Activated naive CD4-positive, alpha-beta T cell treated with anti-CD3 and anti-CD28 coated beads, Interleukin-2, amount 10 ng/mL, durations not matched to agents 7 days and 5 days (primary cell): Measurements from ENCODE around the gene ELMO1.
A peak's percentile ranks its signal among the peaks of the same experiment; 100 is the strongest.

Source experiments
- CTCF ChIA-PET: fragments of 350-600 bp; sonication (Branson Sonifier 250); formaldehyde crosslinking; loops from one replicate; lab custom pipeline; 2021; ENCODE audit warnings: antibody characterized with exemption; lab: Charles Lee
- DNase-seq: peaks from one replicate; pipeline ENCODE4 v3.0.0-alpha.2; 2020
- H3K27ac Mint-ChIP-seq: one replicate; pipeline ENCODE4 v1.8.0; 2021; ENCODE audit warnings: mild to moderate bottlenecking, moderate library complexity, mixed read lengths
- H3K27me3 Mint-ChIP-seq: one replicate; pipeline ENCODE4 v1.8.0; 2021; ENCODE audit warnings: mild to moderate bottlenecking, mixed read lengths
- H3K36me3 Mint-ChIP-seq: one replicate; pipeline ENCODE4 v1.8.0; 2021; ENCODE audit warnings: mixed read lengths
- H3K4me1 Mint-ChIP-seq: one replicate; pipeline ENCODE4 v1.8.0; 2021; ENCODE audit warnings: mixed read lengths
- H3K4me3 Mint-ChIP-seq: one replicate; pipeline ENCODE4 v1.8.0; 2021; ENCODE audit warnings: mild to moderate bottlenecking, moderate library complexity, mixed read lengths
- H3K9me3 Mint-ChIP-seq: one replicate; pipeline ENCODE4 v1.8.0; 2021; ENCODE audit warnings: mixed read lengths

The ELMO1 gene

GRCh38 chr7:37320140-37320847 is 128.4 kb downstream of the ELMO1 start:
- CTCF ChIA-PET, result no interaction called here
- Mint-ChIP-seq H3K4me1 (peaks cover 15% of the 10 kb centered on the region), H3K27me3 (no peaks in the 10 kb centered on the region), H3K27ac (no peak overlapping the region), H3K9me3 (no peaks in the 10 kb centered on the region), H3K4me3 (no peak overlapping the region), H3K36me3 (peaks cover 33% of the 10 kb centered on the region)
- no peak for DNase-seq

- H3K27me3 Mint-ChIP-seq, result no peaks in the 10 kb centered on the region
- H3K27ac Mint-ChIP-seq, result no peak overlapping the region
- H3K9me3 Mint-ChIP-seq, result no peaks in the 10 kb centered on the region
- CTCF ChIA-PET, result no interaction called here
- no peak for DNase-seq
- H3K36me3 Mint-ChIP-seq, result peaks cover 41% of the 10 kb centered on the region
- H3K4me3 Mint-ChIP-seq, result no peak overlapping the region
- H3K4me1 Mint-ChIP-seq, result peaks cover 24% of the 10 kb centered on the region
Observed at GRCh38 chr7:37318541-37318940, 130.1 kb downstream of the ELMO1 start.

GRCh38 chr7:37315772-37316715 is 132.6 kb downstream of the ELMO1 start:
- CTCF ChIA-PET, result interaction anchor here (0.5 to 1.2 kb wide), 3 partner anchors 28 to 637 kb away, joined by 3 to 4 read pairs (median 3); no protein-coding TSS in a partner anchor
- Mint-ChIP-seq H3K27me3 (no peaks in the 10 kb centered on the region), H3K4me1 (peaks cover 45% of the 10 kb centered on the region), H3K27ac (no peak overlapping the region), H3K4me3 (no peak overlapping the region), H3K36me3 (peaks cover 49% of the 10 kb centered on the region), H3K9me3 (no peaks in the 10 kb centered on the region)
- no peak for DNase-seq

GRCh38 chr7:37312608-37313007 is 136.1 kb downstream of the ELMO1 start:
- Mint-ChIP-seq H3K27me3 (no peaks in the 10 kb centered on the region), H3K36me3 (peaks cover 77% of the 10 kb centered on the region), H3K27ac (peak overlapping the region; percentile 44), H3K4me1 (peaks cover 71% of the 10 kb centered on the region), H3K9me3 (peaks cover 9% of the 10 kb centered on the region), H3K4me3 (no peak overlapping the region)
- DNase-seq, result no peak
- CTCF ChIA-PET, result interaction anchor here (1.0 kb wide), 1 partner anchor 183 kb away, joined by 3 read pairs; no protein-coding TSS in a partner anchor

- peak overlapping the region; percentile 89 for H3K27ac Mint-ChIP-seq
- H3K9me3 Mint-ChIP-seq, result peaks cover 14% of the 10 kb centered on the region
- DNase-seq, result no peak
- peaks cover 66% of the 10 kb centered on the region for H3K4me1 Mint-ChIP-seq
- CTCF ChIA-PET, result interaction anchor here (1.1 kb wide), 1 partner anchor 110 kb away, joined by 3 read pairs; no protein-coding TSS in a partner anchor
- H3K36me3 Mint-ChIP-seq, result peaks cover 78% of the 10 kb centered on the region
- H3K4me3 Mint-ChIP-seq, result no peak overlapping the region
- no peaks in the 10 kb centered on the region for H3K27me3 Mint-ChIP-seq
Observed at GRCh38 chr7:37311355-37311754, 137.3 kb downstream of the ELMO1 start.

- Mint-ChIP-seq H3K36me3 (peaks cover 81% of the 10 kb centered on the region), H3K27me3 (no peaks in the 10 kb centered on the region), H3K27ac (peak overlapping the region; percentile 89), H3K9me3 (peaks cover 14% of the 10 kb centered on the region), H3K4me1 (peaks cover 58% of the 10 kb centered on the region), H3K4me3 (peak overlapping the region; percentile 48)
- DNase-seq, result no peak
- CTCF ChIA-PET, result interaction anchor here (1.1 kb wide), 1 partner anchor 109 kb away, joined by 3 read pairs; no protein-coding TSS in a partner anchor
Observed at GRCh38 chr7:37310327-37311080, 138.2 kb downstream of the ELMO1 start.

- Mint-ChIP-seq H3K27me3 (no peaks in the 10 kb centered on the region), H3K9me3 (peaks cover 14% of the 10 kb centered on the region), H3K4me1 (peaks cover 51% of the 10 kb centered on the region), H3K27ac (peak overlapping the region; percentile 89), H3K4me3 (no peak overlapping the region), H3K36me3 (peaks cover 82% of the 10 kb centered on the region)
- CTCF ChIA-PET, result interaction anchor here (1.2 kb wide), 1 partner anchor 24 kb away, joined by 7 read pairs; no protein-coding TSS in a partner anchor
- no peak for DNase-seq
Observed at GRCh38 chr7:37309493-37309892, 139.2 kb downstream of the ELMO1 start.

GRCh38 chr7:37304921-37305320 is 143.7 kb downstream of the ELMO1 start:
- no peak overlapping the region for H3K4me3 Mint-ChIP-seq
- peaks cover 87% of the 10 kb centered on the region for H3K36me3 Mint-ChIP-seq
- peaks cover 14% of the 10 kb centered on the region for H3K4me1 Mint-ChIP-seq
- DNase-seq, result no peak
- H3K27ac Mint-ChIP-seq, result no peak overlapping the region
- H3K27me3 Mint-ChIP-seq, result no peaks in the 10 kb centered on the region
- CTCF ChIA-PET, result no interaction called here
- H3K9me3 Mint-ChIP-seq, result peaks cover 14% of the 10 kb centered on the region

- Mint-ChIP-seq H3K27me3 (no peaks in the 10 kb centered on the region), H3K9me3 (no peaks in the 10 kb centered on the region), H3K4me3 (no peak overlapping the region), H3K4me1 (no peaks in the 10 kb centered on the region), H3K36me3 (peaks cover 34% of the 10 kb centered on the region), H3K27ac (no peak overlapping the region)
- CTCF ChIA-PET, result interaction anchor here (1.2 kb wide), 1 partner anchor 13 kb away, joined by 3 read pairs; no protein-coding TSS in a partner anchor
- no peak for DNase-seq
Observed at GRCh38 chr7:37297546-37297945, 151.1 kb downstream of the ELMO1 start.

GRCh38 chr7:37295401-37295800 is 153.3 kb downstream of the ELMO1 start:
- Mint-ChIP-seq H3K27ac (no peak overlapping the region), H3K4me3 (no peak overlapping the region), H3K36me3 (peaks cover 19% of the 10 kb centered on the region), H3K9me3 (no peaks in the 10 kb centered on the region), H3K4me1 (peaks cover 2% of the 10 kb centered on the region), H3K27me3 (no peaks in the 10 kb centered on the region)
- CTCF ChIA-PET, result interaction anchor here (0.6 to 2.2 kb wide), 4 partner anchors 10 to 201 kb away, joined by 3 to 7 read pairs (median 3); no protein-coding TSS in a partner anchor
- no peak for DNase-seq

- no peak overlapping the region for H3K27ac Mint-ChIP-seq
- no peaks in the 10 kb centered on the region for H3K9me3 Mint-ChIP-seq
- H3K27me3 Mint-ChIP-seq, result no peaks in the 10 kb centered on the region
- no peak overlapping the region for H3K4me3 Mint-ChIP-seq
- CTCF ChIA-PET, result interaction anchor here (0.7 kb wide), 1 partner anchor 158 kb away, joined by 4 read pairs; the partner anchor contains the start of gene ELMO1
- peaks cover 12% of the 10 kb centered on the region for H3K36me3 Mint-ChIP-seq
- peaks cover 20% of the 10 kb centered on the region for H3K4me1 Mint-ChIP-seq
- DNase-seq, result no peak
Observed at GRCh38 chr7:37290731-37291130, 157.9 kb downstream of the ELMO1 start.

GRCh38 chr7:37289781-37290180 is 158.9 kb downstream of the ELMO1 start:
- H3K27me3 Mint-ChIP-seq, result no peaks in the 10 kb centered on the region
- no peak overlapping the region for H3K27ac Mint-ChIP-seq
- H3K9me3 Mint-ChIP-seq, result no peaks in the 10 kb centered on the region
- H3K36me3 Mint-ChIP-seq, result peaks cover 9% of the 10 kb centered on the region
- H3K4me1 Mint-ChIP-seq, result peaks cover 30% of the 10 kb centered on the region
- no peak for DNase-seq
- no peak overlapping the region for H3K4me3 Mint-ChIP-seq
- CTCF ChIA-PET, result no interaction called here

- Mint-ChIP-seq H3K27me3 (no peaks in the 10 kb centered on the region), H3K36me3 (peaks cover 8% of the 10 kb centered on the region), H3K4me1 (peaks cover 33% of the 10 kb centered on the region), H3K4me3 (no peak overlapping the region), H3K27ac (no peak overlapping the region), H3K9me3 (no peaks in the 10 kb centered on the region)
- DNase-seq, result no peak
- CTCF ChIA-PET, result interaction anchor here (1.4 kb wide), 1 partner anchor 53 kb away, joined by 3 read pairs; no protein-coding TSS in a partner anchor
Observed at GRCh38 chr7:37289367-37289766, 159.3 kb downstream of the ELMO1 start.
